Measurements from ENCODE around the gene AMER2.
"Not testable (repeated sequence)": the region's sequence is repeated elsewhere in the genome, so short reads cannot be mapped to it uniquely, and the experiment has no call there.

Gene AMER2

DNA sequence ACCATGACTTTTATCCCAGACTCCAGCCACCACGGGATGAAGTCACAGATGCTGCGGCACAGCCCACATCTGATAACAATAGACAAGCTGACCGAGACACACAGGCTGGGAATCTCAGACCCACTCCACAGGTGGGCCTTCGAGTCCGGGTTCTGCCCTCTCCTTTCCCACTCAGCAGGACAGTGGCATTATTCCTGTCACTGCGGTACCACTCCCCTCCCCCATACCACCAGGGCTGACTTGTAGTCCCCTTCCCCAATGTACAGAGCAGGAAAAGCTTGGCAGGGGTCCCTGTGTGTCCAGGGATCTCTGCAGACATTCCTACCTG lies 179 bp upstream of the AMER2 start:
- H3K4me1 Mint-ChIP-seq = peaks cover 16% of the 10 kb centered on the region
- no peak for ATAC-seq
- H3K27me3 Mint-ChIP-seq = peaks cover 86% of the 10 kb centered on the region
- no peaks in the 10 kb centered on the region for H3K9me3 Mint-ChIP-seq
- H3K27ac Mint-ChIP-seq = no peak overlapping the region
- DNase-seq = no peak
- H3K4me3 Mint-ChIP-seq = peak overlapping the region; percentile 82 to 85

DNA sequence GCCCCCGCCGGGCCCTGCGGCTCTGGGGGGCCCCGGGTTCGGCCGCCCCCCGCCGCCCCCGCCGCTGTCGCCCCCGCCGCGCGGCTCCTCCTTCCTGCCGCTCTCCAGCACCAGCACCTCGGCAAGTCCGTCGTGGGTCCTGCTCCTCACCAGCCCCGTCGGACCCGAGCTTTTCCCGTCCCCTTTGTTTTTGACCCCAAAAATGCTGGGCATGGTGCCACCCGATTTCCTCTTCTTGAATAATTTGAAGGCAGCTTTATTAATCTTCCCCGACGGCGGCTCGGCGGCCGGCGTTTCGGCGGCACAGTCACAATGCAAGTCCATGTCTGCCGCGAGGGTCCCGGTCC lies 945 bp downstream of the AMER2 start:
- Mint-ChIP-seq H3K4me3 (peak overlapping the region; percentile 82 to 85), H3K27me3 (peaks cover 77% of the 10 kb centered on the region), H3K4me1 (peaks cover 16% of the 10 kb centered on the region), H3K27ac (peak overlapping the region; percentile 67 to 90), H3K9me3 (no peaks in the 10 kb centered on the region)
- DNase-seq (no peak), ATAC-seq (peak; percentile 15)

DNA sequence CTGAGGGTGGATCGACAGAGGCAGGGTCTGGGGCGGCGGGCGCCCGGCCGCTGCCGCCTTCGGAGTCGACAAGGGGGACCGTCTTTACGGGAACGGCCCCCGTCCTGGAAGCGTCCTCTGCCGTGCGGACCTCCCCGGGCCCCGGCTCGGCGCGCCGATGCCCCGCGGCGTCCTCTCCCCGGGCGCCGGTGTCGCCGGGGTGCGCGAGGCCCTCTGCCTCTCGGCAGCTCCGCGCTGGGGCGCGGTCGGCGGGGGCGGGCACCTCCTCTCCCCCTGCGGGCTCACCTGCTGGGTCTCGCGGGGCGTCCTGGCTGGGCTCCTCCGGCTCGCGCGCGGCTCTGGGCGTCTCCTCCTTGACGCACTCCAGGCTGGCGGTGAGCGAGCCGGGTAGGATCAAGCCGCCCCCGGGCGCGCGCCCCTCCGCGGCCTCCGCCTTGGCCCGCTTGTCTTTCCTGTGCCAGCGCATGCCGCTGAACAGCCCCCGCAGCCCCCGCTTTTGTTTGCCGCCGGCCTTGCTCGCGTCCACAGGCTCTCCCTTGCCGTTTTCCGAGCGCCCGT lies 1.5 kb downstream of the AMER2 start:
- peak in 1 of 2 donors; percentile 7 for DNase-seq
- peaks cover 74% of the 10 kb centered on the region for H3K27me3 Mint-ChIP-seq
- no peaks in the 10 kb centered on the region for H3K9me3 Mint-ChIP-seq
- peaks cover 16% of the 10 kb centered on the region for H3K4me1 Mint-ChIP-seq
- H3K27ac Mint-ChIP-seq = peak overlapping the region in 1 of 2 donors; percentile 46
- peak; percentile 49 for ATAC-seq
- H3K4me3 Mint-ChIP-seq = peak overlapping the region; percentile 37 to 54

DNA sequence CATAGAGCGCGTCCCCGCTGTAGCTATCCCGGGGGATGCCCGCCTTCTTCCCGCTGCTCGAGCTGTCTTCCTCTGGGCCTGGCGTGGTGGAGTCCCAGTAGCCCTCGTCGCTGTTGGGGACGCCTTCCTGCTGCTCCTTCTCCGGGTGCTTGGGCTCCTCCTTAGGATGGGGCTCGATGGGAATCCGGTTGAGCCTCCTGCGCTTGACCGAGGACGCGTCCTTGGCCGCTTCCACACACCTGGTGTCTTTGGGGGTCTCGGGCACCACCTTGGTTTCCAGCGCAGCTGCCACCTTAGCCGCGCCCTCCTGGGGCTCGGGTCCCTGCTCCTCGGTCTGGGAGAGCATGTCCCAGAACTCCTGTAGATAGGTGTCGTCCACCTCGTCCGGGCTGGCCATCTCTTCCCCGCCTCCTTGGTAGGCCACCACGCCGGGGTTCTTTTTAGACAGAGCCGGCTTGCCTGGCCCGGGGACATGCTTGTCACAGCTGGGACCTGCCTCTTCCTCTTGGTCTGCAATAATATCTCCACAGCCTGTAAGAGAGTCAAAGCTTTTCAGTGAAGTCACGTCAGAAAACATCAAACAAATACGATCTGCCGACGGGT lies 2.0 kb downstream of the AMER2 start:
- no peaks in the 10 kb centered on the region for H3K9me3 Mint-ChIP-seq
- H3K27me3 Mint-ChIP-seq = peaks cover 74% of the 10 kb centered on the region
- peak; percentile 23 for ATAC-seq
- no peak for DNase-seq
- peak overlapping the region; percentile 37 to 54 for H3K4me3 Mint-ChIP-seq
- H3K27ac Mint-ChIP-seq = no peak overlapping the region
- peaks cover 16% of the 10 kb centered on the region for H3K4me1 Mint-ChIP-seq

DNA sequence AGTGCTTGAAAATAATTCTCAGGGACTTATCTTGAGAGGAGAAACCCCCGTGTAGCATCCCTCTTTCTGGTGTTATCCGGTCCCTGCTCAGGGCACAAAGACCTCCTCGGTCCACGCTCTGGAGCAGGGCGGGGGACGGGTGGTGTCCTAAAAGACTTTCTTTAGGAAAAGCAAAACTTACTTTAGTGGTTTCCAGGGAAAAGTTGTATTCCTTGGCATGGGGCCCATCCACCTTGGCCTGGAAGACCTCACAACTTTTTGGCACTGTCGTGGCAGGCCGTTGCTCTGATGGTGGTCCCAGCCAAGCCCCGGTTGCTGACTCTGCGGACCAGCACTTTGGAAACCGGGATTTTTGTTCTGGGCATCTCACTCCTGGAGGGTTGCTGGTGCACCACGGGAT lies 2.7 kb downstream of the AMER2 start:
- peaks cover 16% of the 10 kb centered on the region for H3K4me1 Mint-ChIP-seq
- no peak overlapping the region for H3K4me3 Mint-ChIP-seq
- no peak overlapping the region for H3K27ac Mint-ChIP-seq
- H3K27me3 Mint-ChIP-seq = peaks cover 68% of the 10 kb centered on the region
- DNase-seq (no peak), ATAC-seq (no peak)
- no peaks in the 10 kb centered on the region for H3K9me3 Mint-ChIP-seq

DNA sequence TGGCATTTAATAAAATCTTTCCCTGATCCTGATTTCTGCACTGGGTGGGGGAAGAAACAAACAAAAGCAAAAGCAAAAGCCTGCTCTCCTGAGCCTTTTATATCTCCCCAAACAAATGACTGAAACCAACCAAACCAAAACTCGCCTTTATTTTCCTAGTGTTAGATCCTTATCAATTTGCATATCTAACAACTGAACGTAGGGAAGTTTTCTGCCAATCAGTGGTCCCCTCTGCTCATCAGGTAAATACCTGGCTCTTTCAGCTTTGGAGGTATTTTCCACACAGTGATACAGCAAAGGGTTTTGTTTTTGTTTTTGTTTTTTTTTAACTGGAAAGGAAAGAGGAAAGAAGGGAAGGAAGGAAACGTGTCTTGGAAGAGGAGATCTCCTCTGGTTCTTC lies 3.3 kb downstream of the AMER2 start:
- DNase-seq (no peak), ATAC-seq (no peak)
- peaks cover 63% of the 10 kb centered on the region for H3K27me3 Mint-ChIP-seq
- H3K27ac Mint-ChIP-seq = no peak overlapping the region
- H3K4me3 Mint-ChIP-seq = no peak overlapping the region
- H3K4me1 Mint-ChIP-seq = peaks cover 16% of the 10 kb centered on the region
- H3K9me3 Mint-ChIP-seq = no peaks in the 10 kb centered on the region

DNA sequence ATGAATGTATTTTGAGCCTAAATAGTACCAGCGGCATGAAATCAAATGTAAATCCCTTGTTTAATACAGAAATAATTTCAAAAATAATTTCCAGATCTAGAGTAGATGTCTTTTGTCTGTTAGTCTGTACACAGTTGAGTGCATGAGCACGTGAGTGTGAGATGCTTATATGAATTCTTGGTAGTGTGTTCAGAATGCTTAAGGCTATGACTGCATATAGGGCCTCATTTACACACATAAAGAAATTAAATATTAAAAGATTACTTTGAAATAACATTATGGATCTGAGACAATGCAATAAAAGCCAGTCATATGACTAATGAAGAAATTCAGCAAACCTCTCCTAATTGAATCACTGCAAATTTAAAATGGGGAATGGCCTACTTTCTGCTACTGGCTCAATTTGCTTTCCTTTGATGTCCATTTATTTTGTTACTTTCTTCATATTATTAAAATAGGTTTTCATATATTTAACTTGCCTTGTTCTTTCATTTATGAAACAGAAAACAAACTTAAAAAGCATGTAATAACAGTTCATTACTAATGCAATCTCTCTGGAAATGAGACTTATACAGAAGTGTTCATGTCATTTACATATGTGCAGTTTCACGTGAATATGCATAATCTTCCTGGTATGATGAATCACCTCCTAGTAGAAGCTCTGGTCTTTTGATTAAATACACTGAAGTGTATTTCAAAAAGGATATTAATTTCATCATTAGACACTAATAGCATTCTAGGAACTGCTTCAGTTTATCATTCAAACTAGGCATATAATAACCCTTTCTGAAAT lies 4.5 kb downstream of the AMER2 start:
- no peak overlapping the region for H3K27ac Mint-ChIP-seq
- no peaks in the 10 kb centered on the region for H3K9me3 Mint-ChIP-seq
- DNase-seq (no peak), ATAC-seq (no peak)
- H3K27me3 Mint-ChIP-seq = peaks cover 51% of the 10 kb centered on the region
- no peak overlapping the region for H3K4me3 Mint-ChIP-seq
- H3K4me1 Mint-ChIP-seq = peaks cover 16% of the 10 kb centered on the region

DNA sequence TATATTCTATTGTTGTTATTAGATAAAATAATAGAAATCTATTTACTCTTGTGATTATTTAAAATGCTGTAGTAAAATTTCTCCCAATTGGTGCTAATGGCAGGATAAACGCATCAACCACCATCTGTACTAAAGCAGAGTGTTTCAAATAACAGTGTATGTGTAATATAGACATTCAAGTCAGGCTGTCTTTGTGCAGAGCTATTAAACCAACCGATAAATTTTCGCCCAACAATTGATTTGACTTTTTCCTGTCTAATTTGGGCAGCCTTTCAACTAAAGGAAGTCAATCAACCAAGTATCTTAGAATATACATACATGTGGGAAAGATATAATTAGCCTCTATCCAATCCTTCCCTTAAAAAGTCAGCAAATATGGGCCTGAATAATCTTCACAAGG lies 5.8 kb downstream of the AMER2 start:
- H3K4me1 Mint-ChIP-seq = peaks cover 5% of the 10 kb centered on the region
- no peak overlapping the region for H3K27ac Mint-ChIP-seq
- ATAC-seq (no peak), DNase-seq (no peak)
- no peaks in the 10 kb centered on the region for H3K9me3 Mint-ChIP-seq
- H3K27me3 Mint-ChIP-seq = peaks cover 38% of the 10 kb centered on the region
- H3K4me3 Mint-ChIP-seq = no peak overlapping the region

DNA sequence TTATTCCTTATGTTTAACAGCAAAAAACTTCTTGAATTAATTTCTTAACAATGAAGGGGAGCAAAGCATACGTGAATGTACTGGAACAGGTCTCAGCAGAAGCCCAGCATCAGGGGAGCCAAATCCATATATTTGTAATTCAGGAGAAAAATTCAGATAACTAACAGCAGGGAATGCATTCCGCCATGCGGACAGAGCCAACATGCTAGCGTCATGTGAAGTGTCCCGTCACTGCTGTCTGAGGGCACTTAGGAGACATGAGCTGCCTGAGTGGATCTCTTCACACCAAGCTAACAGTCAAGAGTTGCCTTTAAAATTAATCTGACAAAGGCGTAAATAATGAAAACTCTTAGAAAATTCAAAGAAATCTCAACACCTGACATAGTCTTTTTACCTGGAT lies 6.4 kb downstream of the AMER2 start:
- no peak for DNase-seq
- no peak for ATAC-seq
- Mint-ChIP-seq H3K4me1 (no peaks in the 10 kb centered on the region), H3K27me3 (peaks cover 31% of the 10 kb centered on the region), H3K9me3 (no peaks in the 10 kb centered on the region), H3K4me3 (no peak overlapping the region), H3K27ac (no peak overlapping the region)

DNA sequence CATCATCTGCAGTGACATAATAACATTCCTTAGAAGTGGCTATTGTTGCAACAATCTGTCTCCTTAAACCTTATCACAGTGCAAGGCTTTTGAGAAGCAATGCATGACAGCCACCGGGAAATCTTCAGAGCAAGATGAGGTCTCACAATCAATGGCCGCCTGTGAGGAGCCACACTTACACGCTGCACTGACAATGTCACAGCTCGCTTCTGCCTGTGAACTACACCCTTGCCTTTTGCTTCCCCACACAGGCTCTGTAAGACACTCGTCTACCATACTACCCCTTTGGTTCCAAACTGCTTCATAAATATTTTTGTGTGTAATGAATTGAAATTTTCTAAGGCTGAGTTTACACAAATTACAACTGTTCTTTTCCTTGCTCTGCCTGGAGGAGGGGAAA lies 6.9 kb downstream of the AMER2 start:
- not testable (repeated sequence) for H3K9me3 Mint-ChIP-seq, H3K4me3 Mint-ChIP-seq, H3K27ac Mint-ChIP-seq, DNase-seq, H3K4me1 Mint-ChIP-seq, ATAC-seq
- H3K27me3 Mint-ChIP-seq = peaks cover 26% of the 10 kb centered on the region

DNA sequence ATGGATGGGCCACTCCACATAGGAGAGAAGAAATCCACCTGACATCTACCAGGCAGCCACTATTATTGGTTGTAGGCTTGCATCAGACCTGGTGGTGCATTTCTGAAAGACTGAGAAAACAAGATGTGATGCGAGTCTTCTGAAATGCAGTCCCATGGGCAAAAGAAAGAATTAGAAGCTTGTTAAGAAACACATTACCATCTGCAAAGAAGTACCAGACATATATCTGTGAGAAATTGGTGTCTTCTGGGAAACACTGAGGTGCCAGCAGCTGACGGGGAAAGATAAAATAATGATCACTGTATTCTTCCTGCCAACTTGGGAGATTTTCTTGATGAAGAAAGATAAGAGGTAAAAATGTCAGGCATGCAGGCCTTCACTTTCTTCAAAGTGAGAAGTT lies 14.4 kb downstream of the AMER2 start:
- no peak for ATAC-seq
- no peaks in the 10 kb centered on the region for H3K9me3 Mint-ChIP-seq
- H3K27me3 Mint-ChIP-seq = peaks cover 21% of the 10 kb centered on the region
- H3K4me3 Mint-ChIP-seq = no peak overlapping the region
- DNase-seq = no peak
- no peak overlapping the region for H3K27ac Mint-ChIP-seq
- H3K4me1 Mint-ChIP-seq = no peaks in the 10 kb centered on the region

DNA sequence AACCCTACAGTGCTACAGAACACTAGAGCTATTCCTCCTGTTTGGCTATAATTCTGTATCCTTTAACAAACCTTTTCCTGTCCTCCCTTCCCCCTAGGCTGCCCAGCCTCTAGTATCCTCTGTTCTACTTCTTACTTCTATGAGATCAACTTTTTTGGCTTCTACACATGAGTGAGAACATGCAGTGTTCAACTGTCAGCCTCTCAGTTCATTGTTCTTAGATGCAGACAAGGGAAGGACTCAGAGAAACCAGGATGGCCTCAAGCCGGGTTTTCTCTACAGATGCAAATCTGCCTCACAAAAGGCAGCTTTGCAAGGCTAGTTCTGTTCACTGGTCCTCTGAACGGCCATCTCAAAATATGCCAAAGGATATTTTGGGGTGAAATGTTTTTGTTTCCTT lies 18.4 kb downstream of the AMER2 start:
- no peak for ATAC-seq
- peaks cover 57% of the 10 kb centered on the region for H3K27me3 Mint-ChIP-seq
- H3K4me3 Mint-ChIP-seq = no peak overlapping the region
- no peaks in the 10 kb centered on the region for H3K4me1 Mint-ChIP-seq
- H3K9me3 Mint-ChIP-seq = peaks cover 0 to 4% of the 10 kb centered on the region in 2 donors
- no peak for DNase-seq
- no peak overlapping the region for H3K27ac Mint-ChIP-seq

DNA sequence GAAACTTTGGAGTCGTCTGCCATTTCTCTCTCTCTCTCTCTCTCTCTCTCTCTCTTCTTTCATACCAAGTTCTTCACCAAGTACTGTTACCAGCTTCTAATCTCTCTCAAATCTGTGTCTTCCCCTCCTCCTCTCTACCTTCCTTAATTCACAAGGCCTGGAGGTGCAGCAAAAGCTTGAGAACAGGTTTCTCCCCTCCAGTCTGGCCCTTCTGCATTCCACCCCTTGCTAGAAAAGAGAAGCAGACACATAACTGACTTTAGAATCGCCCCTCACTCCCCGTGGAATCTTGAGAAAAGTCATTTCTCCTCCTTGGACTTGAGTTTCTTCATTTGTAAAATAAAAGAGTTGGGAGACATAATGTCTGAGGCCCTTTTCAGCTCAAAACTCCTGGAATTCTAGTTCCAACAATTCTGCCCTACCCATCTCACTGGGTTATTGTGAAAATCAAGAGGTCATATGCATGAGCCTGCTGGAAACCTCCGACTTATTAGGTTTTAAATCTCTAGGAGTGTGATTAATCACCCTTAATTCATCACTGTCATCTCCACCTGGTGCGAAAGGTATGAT lies 20.4 kb downstream of the AMER2 start:
- Mint-ChIP-seq H3K27me3 (peaks cover 59% of the 10 kb centered on the region), H3K4me1 (no peaks in the 10 kb centered on the region)

DNA sequence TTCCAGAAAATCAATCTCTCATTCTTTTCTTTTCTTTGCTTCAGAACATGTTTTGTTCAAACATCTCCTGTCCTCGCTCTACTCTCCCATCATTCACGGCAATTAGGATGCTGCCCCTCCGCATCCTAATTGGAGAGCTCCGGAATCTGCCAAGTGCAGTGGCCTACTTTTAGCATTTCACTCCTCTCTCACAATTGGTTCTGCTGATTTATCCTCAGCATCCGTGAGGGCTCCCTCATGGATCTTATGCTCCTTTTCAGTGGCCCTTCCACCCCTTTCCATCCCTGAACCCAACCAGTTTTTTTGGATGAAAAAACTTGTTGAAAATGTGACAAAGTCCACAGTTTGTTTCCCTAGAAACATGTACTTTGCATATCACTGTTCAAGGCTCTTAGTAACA lies 22.4 kb downstream of the AMER2 start:
- Mint-ChIP-seq H3K9me3 (peaks cover 0 to 4% of the 10 kb centered on the region in 2 donors), H3K4me1 (no peaks in the 10 kb centered on the region), H3K27ac (no peak overlapping the region), H3K27me3 (peaks cover 48% of the 10 kb centered on the region), H3K4me3 (no peak overlapping the region)
- no peak for ATAC-seq
- DNase-seq = no peak

More for the DNA sequence above, 20.4 kb downstream of the AMER2 start:
- Mint-ChIP-seq H3K9me3 (peaks cover 0 to 4% of the 10 kb centered on the region in 2 donors), H3K27ac (no peak overlapping the region), H3K4me3 (no peak overlapping the region)
- DNase-seq (no peak), ATAC-seq (no peak)

DNA sequence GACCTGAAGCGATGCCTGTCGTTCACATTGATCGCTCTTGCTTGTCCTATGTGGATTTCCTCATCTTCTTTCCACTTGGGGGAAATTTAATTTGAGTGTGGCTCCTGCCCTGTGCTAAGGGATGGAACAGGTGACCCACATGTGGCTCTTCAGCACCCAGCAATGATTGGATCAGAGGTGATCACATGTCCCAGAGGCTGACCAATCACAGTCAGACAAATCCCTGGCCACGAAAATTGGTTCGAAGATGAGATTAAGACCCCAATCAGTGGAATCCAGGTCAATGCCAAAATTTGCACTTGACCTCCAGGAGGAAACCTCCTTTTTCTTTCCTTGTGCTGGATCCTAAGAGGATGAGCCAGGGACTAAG lies 23.7 kb downstream of the AMER2 start:
- Mint-ChIP-seq H3K27ac (no peak overlapping the region), H3K4me3 (no peak overlapping the region), H3K27me3 (peaks cover 48% of the 10 kb centered on the region), H3K4me1 (no peaks in the 10 kb centered on the region), H3K9me3 (peaks cover 0 to 4% of the 10 kb centered on the region in 2 donors)
- no peak for DNase-seq
- ATAC-seq = no peak

DNA sequence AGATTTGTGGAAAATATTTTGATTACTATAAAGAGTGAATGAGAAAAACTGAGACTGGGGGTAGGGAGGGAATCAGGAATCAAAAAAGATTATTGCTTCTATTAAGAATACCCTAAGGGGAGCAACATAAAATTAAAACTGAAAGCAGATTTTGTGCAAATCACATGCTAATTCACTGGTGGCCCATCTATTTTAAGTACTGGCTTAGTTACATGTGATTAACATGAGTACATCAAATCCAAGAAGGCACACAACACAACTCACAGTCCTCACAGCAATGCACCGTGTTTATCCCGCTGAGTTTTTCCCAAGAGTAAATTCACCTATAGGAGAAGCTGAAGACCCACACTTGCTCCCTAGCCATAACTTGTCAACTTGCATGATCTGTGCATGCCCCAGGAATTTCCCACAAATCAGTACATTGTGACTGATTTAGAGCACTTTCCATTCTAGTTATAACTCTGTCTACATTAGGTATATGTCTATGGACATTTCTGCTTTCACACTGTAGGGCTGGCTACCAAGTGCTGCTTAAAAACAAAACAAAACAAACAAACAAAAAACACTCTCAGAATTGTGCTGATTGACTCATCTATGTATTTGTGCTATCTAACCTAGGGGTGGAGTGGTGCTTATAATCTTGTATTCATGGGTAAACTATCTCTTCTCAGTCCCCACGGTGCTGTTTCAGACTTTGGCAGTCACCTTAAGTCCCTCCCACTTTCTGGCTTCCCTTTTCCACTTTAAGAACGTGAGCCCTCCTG lies 24.3 kb downstream of the AMER2 start:
- DNase-seq (no peak), ATAC-seq (no peak)
- no peaks in the 10 kb centered on the region for H3K4me1 Mint-ChIP-seq
- no peak overlapping the region for H3K27ac Mint-ChIP-seq
- peaks cover 0 to 4% of the 10 kb centered on the region in 2 donors for H3K9me3 Mint-ChIP-seq
- peaks cover 45% of the 10 kb centered on the region for H3K27me3 Mint-ChIP-seq
- H3K4me3 Mint-ChIP-seq = no peak overlapping the region
